A549 (cell line): ENCODE results near the gene PAXX. TPM values are rescaled to one million over a fixed set of nuclear protein-coding genes. Genes with fewer than 3 reads are reported as not detected.

Experiments
- ATAC-seq, 2 experiments: fragments of 200-7000 bp in 1 of 2; fragments of >200 bp in 1 of 2; cut with Nextera tagmentation in 1 of 2; cut with Tn5 transposase in 1 of 2; 3 replicates each; pipeline versions ENCODE4 v1.8.0 to v1.9.1; 2018 to 2020; ENCODE audit warnings: mild to moderate bottlenecking in 1 of 2, moderate library complexity in 1 of 2
- CTCF ChIA-PET: fragments of 300-600 bp; sonication (Branson Sonifier 250); formaldehyde crosslinking; extraction: SDS; loops from one replicate; lab custom pipeline; 2021; ENCODE audit warnings: antibody characterized with exemption, inconsistent platforms; lab: Yijun Ruan, JAX
- POLR2A ChIA-PET: fragments of 350-600 bp; formaldehyde crosslinking; extraction: SDS; loops from one replicate; lab custom pipeline; 2021; ENCODE audit warnings: antibody characterized with exemption, inconsistent platforms; lab: Yijun Ruan, JAX
- DNase-seq, 2 experiments: peaks; one replicate each; pipeline versions ENCODE4 v3.0.0 to v3.0.0-alpha.2; 2011 to 2016; ENCODE audit warnings: low read depth in 1 of 2, low spot score in 1 of 2
- FAIRE-seq: peaks from 2 replicates; lab custom pipeline; 2011; peaks lifted over from hg19 to GRCh38; lab: Jason Lieb, UNC
- H3K27ac ChIP-seq, 2 experiments: fragments of >200 bp; sonication (Bioruptor Twin); formaldehyde crosslinking; 3 replicates each; pipeline ENCODE4 v1.5.1; 2016 to 2017
- H3K4me1 ChIP-seq: fragments of >200 bp; sonication (Bioruptor Twin); formaldehyde crosslinking; 3 replicates; pipeline ENCODE4 v1.6.1; 2016
- H3K4me2 ChIP-seq: fragments of >200 bp; sonication (Bioruptor Twin); formaldehyde crosslinking; 3 replicates; pipeline ENCODE4 v1.6.1; 2016
- H3K4me3 ChIP-seq: fragments of >200 bp; sonication (Bioruptor Twin); formaldehyde crosslinking; 3 replicates; pipeline ENCODE4 v1.5.1; 2016
- H3K9me3 ChIP-seq: fragments of >200 bp; sonication (Bioruptor Twin); formaldehyde crosslinking; 3 replicates; pipeline ENCODE4 v1.6.1; 2016
- BCL3 ChIP-seq: fragments of >200 bp; sonication (Bioruptor Twin); formaldehyde crosslinking; IDR thresholded peaks from 3 replicates; pipeline ENCODE4 v1.6.1; 2016
- CHD2 ChIP-seq: fragments of 150-350 bp; IDR thresholded peaks from 2 replicates; pipeline ENCODE4 v1.6.1; 2014; ENCODE audit warnings: low read length; ENCODE audit not compliant: partially characterized antibody
- CHD4 ChIP-seq: fragments of 200-600 bp; sonication (generic); IDR thresholded peaks from 2 replicates; pipeline ENCODE4 v1.6.1; 2016; ENCODE audit warnings: antibody characterized with exemption, mild to moderate bottlenecking, borderline replicate concordance
- CTCF ChIP-seq: fragments of >200 bp; sonication (Bioruptor Twin); formaldehyde crosslinking; IDR thresholded peaks from 3 replicates; pipeline ENCODE4 v1.5.1; 2016
- EHF ChIP-seq: fragments of 250-450 bp; sonication (Bioruptor Pico); IDR thresholded peaks from 2 replicates; pipeline ENCODE4 v1.5.0; 2020; ENCODE audit warnings: mild to moderate bottlenecking
- EHMT2 ChIP-seq: fragments of 200-600 bp; sonication (generic); IDR thresholded peaks from 2 replicates; pipeline ENCODE4 v1.6.1; 2016; ENCODE audit warnings: antibody characterized with exemption, low read depth, mild to moderate bottlenecking, moderate library complexity
- ELK1 ChIP-seq: fragments of 150-350 bp; IDR thresholded peaks from 2 replicates; pipeline ENCODE4 v1.6.1; 2014; ENCODE audit warnings: low read depth, mild to moderate bottlenecking, low read length
- FOSB ChIP-seq: fragments of 250-450 bp; sonication (Bioruptor Pico); IDR thresholded peaks from 2 replicates; pipeline ENCODE4 v1.5.0; 2020; ENCODE audit warnings: mild to moderate bottlenecking, moderate library complexity
- FOSL2 ChIP-seq, 2 experiments: fragments of 450-650 bp in 1 of 2; fragments of >200 bp in 1 of 2; sonication (Bioruptor Twin) in 1 of 2; formaldehyde crosslinking; IDR thresholded peaks; 2 replicates each; pipeline versions ENCODE4 v1.5.0 to v1.6.1; 2016 to 2020; ENCODE audit warnings: mild to moderate bottlenecking in 1 of 2, moderate library complexity in 1 of 2
- GATA3 ChIP-seq: IDR thresholded peaks from 2 replicates; pipeline ENCODE4 v1.6.1; 2012; ENCODE audit warnings: borderline replicate concordance
- HMGXB4 ChIP-seq: fragments of 250-450 bp; sonication (Bioruptor Pico); IDR thresholded peaks from 2 replicates; pipeline ENCODE4 v1.5.0; 2021; ENCODE audit warnings: mild to moderate bottlenecking, moderate library complexity, borderline replicate concordance
- HOXA7 ChIP-seq: fragments of 250-450 bp; sonication (Bioruptor Pico); IDR thresholded peaks from 2 replicates; pipeline ENCODE4 v1.5.0; 2020; ENCODE audit warnings: mild to moderate bottlenecking, moderate library complexity
- HOXB5 ChIP-seq: fragments of 250-450 bp; sonication (Bioruptor Pico); IDR thresholded peaks from 2 replicates; pipeline ENCODE4 v1.5.0; 2020; ENCODE audit warnings: mild to moderate bottlenecking, moderate library complexity
- KDM5A ChIP-seq: fragments of 200-600 bp; sonication (generic); IDR thresholded peaks from 2 replicates; pipeline ENCODE4 v1.6.1; 2016; ENCODE audit warnings: antibody characterized with exemption, mild to moderate bottlenecking
- MAFK ChIP-seq: fragments of 450-650 bp; IDR thresholded peaks from 2 replicates; pipeline ENCODE4 v1.6.1; 2014; ENCODE audit not compliant: partially characterized antibody
- PBX3 ChIP-seq: IDR thresholded peaks from 2 replicates; pipeline ENCODE4 v1.6.1; 2012
- PHF8 ChIP-seq: fragments of 200-600 bp; sonication (generic); IDR thresholded peaks from 2 replicates; pipeline ENCODE4 v1.6.1; 2016; ENCODE audit warnings: low read depth, mild to moderate bottlenecking, antibody characterized with exemption, moderate library complexity, borderline replicate concordance
- POLR2AphosphoS2 ChIP-seq: conservative IDR thresholded peaks from 2 replicates; pipeline ENCODE4 v1.6.1; 2012; ENCODE audit warnings: low read length, improper control_type of control experiment, inconsistent platforms
- RAD21 ChIP-seq, 2 experiments: fragments of >200 bp in 1 of 2; sonication (Bioruptor Twin) in 1 of 2; formaldehyde crosslinking in 1 of 2; IDR thresholded peaks in 1 of 2; conservative IDR thresholded peaks in 1 of 2; 2 replicates in 1 of 2; 3 replicates in 1 of 2; pipeline ENCODE4 v1.6.1; 2012 to 2018; ENCODE audit warnings: inconsistent platforms in 1 of 2
- RARB ChIP-seq: fragments of 250-450 bp; sonication (Bioruptor Pico); IDR thresholded peaks from 2 replicates; pipeline ENCODE4 v1.8.0; 2021; ENCODE audit warnings: mild to moderate bottlenecking, moderate library complexity
- SREBF2 ChIP-seq: fragments of 450-650 bp; IDR thresholded peaks from 2 replicates; pipeline ENCODE4 v1.6.1; 2014; ENCODE audit warnings: mild to moderate bottlenecking, moderate library complexity
- USF2 ChIP-seq: fragments of 450-650 bp; IDR thresholded peaks from 2 replicates; pipeline ENCODE4 v1.6.1; 2014; ENCODE audit warnings: antibody characterized with exemption
- WGBS: methylation state at CpG from one replicate; pipeline ENCODE4 v1.1.6; 2017; ENCODE audit errors: missing lambda C conversion rate; 5-methylcytosine and 5-hydroxymethylcytosine counted together
- polyA plus RNA-seq, 4 experiments: library from polyadenylated mRNA; depleted of rRNA in 3 of 4; stranded (reverse); fragments of >200 nt; fragmentation: RNase III in 1 of 4; extraction: RNeasy Plus Mini Kit Qiagen cat#74134 plus additional on column Dnase treatment in 1 of 4; gene quantifications; 2 replicates in 3 of 4; 3 replicates in 1 of 4; pipeline ENCODE4 v1.2.3, GENCODE V29; 2011 to 2017

PAXX gene
- polyA plus RNA-seq, 2 of the 4 experiments (the other 2 are of a cell fraction): 15.6 to 53.2 TPM

- Histone ChIP-seq H3K4me3 (no peak overlapping the region), H3K9me3 (no peaks in the 10 kb centered on the region), H3K4me1 (peaks cover 10% of the 10 kb centered on the region), H3K4me2 (no peak overlapping the region), H3K27ac (no peak overlapping the region)
- FAIRE-seq (no peak), ATAC-seq (no peak), DNase-seq (no peak)
- ChIA-PET POLR2A (interaction anchor here (0.8 kb wide), 1 partner anchor 14 kb away, joined by 3 read pairs; the partner anchor contains the start of gene PAXX), CTCF (interaction anchor here (0.6 to 6.1 kb wide), 11 partner anchors 10 to 184 kb away, joined by 3 to 37 read pairs (median 5); partner anchors contain the start of genes ABCA2, AJM1, CLIC3 and NPDC1)
- WGBS: 92% methylated on average over 20 of the region's 24 CpGs
- TF ChIP-seq HMGXB4 (CRISPR knock-in tag) (no peak), RARB (no peak), GATA3 (no peak), FOSL2 (IDR thresholded peaks at IDR 0.05) (no peak), FOSL2 (CRISPR knock-in tag; IDR thresholded peaks at IDR 0.05) (no peak), FOSB (CRISPR knock-in tag) (no peak), EHMT2 (no peak), MAFK (no peak), HOXB5 (CRISPR knock-in tag) (no peak), CTCF (no peak), PBX3 (no peak), BCL3 (no peak), USF2 (no peak), SREBF2 (no peak)
These were observed 14.1 kb downstream of the PAXX start for GRCh38 chr9:137006116-137007003.

GRCh38 chr9:137007108-137007815, 15.0 kb downstream of the PAXX start:
- FAIRE-seq: no peak
- 68% methylated on average over 24 of the region's 30 CpGs for WGBS
- DNase-seq: no peak
- H3K27ac ChIP-seq: no peak overlapping the region
- peak in 1 of 2 experiments; percentile 47; a peak in 3 of 6 replicates for ATAC-seq
- no peak overlapping the region for H3K4me2 ChIP-seq
- no peak overlapping the region for H3K4me3 ChIP-seq
- ChIA-PET POLR2A (interaction anchor here (0.8 kb wide), 1 partner anchor 15 kb away, joined by 3 read pairs; the partner anchor contains the start of gene PAXX), CTCF (interaction anchor here (0.6 to 6.1 kb wide), 6 partner anchors 22 to 185 kb away, joined by 3 to 37 read pairs (median 8); partner anchors contain the start of genes ABCA2 and NPDC1)
- no peaks in the 10 kb centered on the region for H3K9me3 ChIP-seq
- peaks cover 5% of the 10 kb centered on the region; the same call in 2 of the 3 replicates for H3K4me1 ChIP-seq
- TF ChIP-seq ELK1 (no peak), HOXA7 (CRISPR knock-in tag) (no peak), CHD2 (no peak), KDM5A (no peak), CHD4 (no peak), RAD21 (conservative IDR thresholded peaks at IDR 0.05 in 1 of 2, IDR thresholded peaks at IDR 0.05 in 1 of 2) (no peak), PHF8 (no peak), HMGXB4 (CRISPR knock-in tag) (no peak), POLR2AphosphoS2 (no peak), RARB (no peak), EHF (CRISPR knock-in tag) (no peak), EHMT2 (no peak)
